Liver (tissue), 9 donors: ENCODE measurements around the gene KIF21A. TPM values are rescaled to one million over a fixed set of nuclear protein-coding genes. Genes with fewer than 3 reads are reported as not detected.

Experiments used
- DNase-seq: peaks from one replicate; pipeline ENCODE4 v3.0.0-alpha.2; 2017; ENCODE audit warnings: low spot score
- H3K27ac ChIP-seq, 2 donors: one replicate each; pipeline ENCODE4 v1.7.0; 2013; ENCODE audit warnings: inconsistent platforms in 2 of 2, low read length in 2 of 2, control low read depth in 1 of 2, low read depth in 1 of 2, mild to moderate bottlenecking in 1 of 2
- H3K27me3 ChIP-seq, 4 donors: one replicate each; pipeline versions ENCODE4 v1.6.1 to v1.7.0; 2013; ENCODE audit warnings: low read length in 3 of 4, inconsistent platforms in 1 of 4, mild to moderate bottlenecking in 1 of 4, moderate library complexity in 1 of 4; ENCODE audit not compliant: control insufficient read depth in 4 of 4, insufficient read depth in 4 of 4
- H3K36me3 ChIP-seq, 4 donors: one replicate each; pipeline versions ENCODE4 v1.6.1 to v1.7.0; 2013; ENCODE audit warnings: low read length in 3 of 4, mild to moderate bottlenecking in 3 of 4, low read depth in 1 of 4, moderate library complexity in 1 of 4; ENCODE audit not compliant: control insufficient read depth in 4 of 4, insufficient read depth in 3 of 4
- H3K4me1 ChIP-seq, 4 donors: one replicate each; pipeline versions ENCODE4 v1.6.1 to v1.7.0; 2013; ENCODE audit warnings: low read length in 3 of 4, mild to moderate bottlenecking in 3 of 4, moderate library complexity in 1 of 4; ENCODE audit not compliant: control insufficient read depth in 4 of 4, insufficient read depth in 4 of 4
- H3K4me3 ChIP-seq, 3 donors: one replicate each; pipeline versions ENCODE4 v1.6.1 to v1.7.0; 2013; ENCODE audit warnings: low read length in 3 of 3, control low read depth in 1 of 3, low read depth in 1 of 3, mild to moderate bottlenecking in 1 of 3
- H3K9ac ChIP-seq, 2 donors: one replicate each; pipeline ENCODE4 v1.7.0; 2013; ENCODE audit warnings: low read length in 2 of 2, mild to moderate bottlenecking in 2 of 2, moderate library complexity in 2 of 2, control low read depth in 1 of 2, low read depth in 1 of 2
- H3K9me3 ChIP-seq, 4 donors: one replicate each; pipeline versions ENCODE4 v1.6.1 to v1.7.0; 2013; ENCODE audit warnings: low read length in 3 of 4; ENCODE audit not compliant: control insufficient read depth in 4 of 4
- CTCF ChIP-seq: fragments of 150-350 bp; IDR thresholded peaks from 2 replicates; pipeline ENCODE4 v1.5.1; 2017; ENCODE audit warnings: improper control_type of control experiment, low read depth, low read length; ENCODE audit not compliant: missing input control
- EGR1 ChIP-seq, 2 donors: IDR thresholded peaks; 2 replicates each; pipeline ENCODE4 v1.6.1; 2016 to 2018; ENCODE audit warnings: antibody characterized with exemption in 2 of 2, low read depth in 2 of 2
- FOXA1 ChIP-seq: IDR thresholded peaks from 2 replicates; pipeline ENCODE4 v1.6.1; 2016; ENCODE audit warnings: antibody characterized with exemption
- GABPA ChIP-seq, 2 donors: IDR thresholded peaks in 1 of 2; conservative IDR thresholded peaks in 1 of 2; 2 replicates each; pipeline ENCODE4 v1.6.1; 2016; ENCODE audit warnings: antibody characterized with exemption in 2 of 2, mild to moderate bottlenecking in 1 of 2, moderate library complexity in 1 of 2
- HNF4A ChIP-seq, 2 donors: conservative IDR thresholded peaks; 2 replicates each; pipeline ENCODE4 v1.6.1; 2016; ENCODE audit warnings: antibody characterized with exemption in 2 of 2, mild to moderate bottlenecking in 2 of 2
- JUND ChIP-seq, 2 donors: IDR thresholded peaks; 2 replicates each; pipeline ENCODE4 v1.6.1; 2016; ENCODE audit warnings: antibody characterized with exemption in 2 of 2
- NR2F2 ChIP-seq: IDR thresholded peaks from 2 replicates; pipeline ENCODE4 v1.6.1; 2016; ENCODE audit warnings: antibody characterized with exemption
- RAD21 ChIP-seq, 2 donors: IDR thresholded peaks; 2 replicates each; pipeline ENCODE4 v1.6.1; 2016; ENCODE audit warnings: antibody characterized with exemption in 2 of 2, mild to moderate bottlenecking in 2 of 2
- RXRA ChIP-seq, 2 donors: IDR thresholded peaks; 2 replicates each; pipeline ENCODE4 v1.6.1; 2017 to 2018; ENCODE audit warnings: antibody characterized with exemption in 2 of 2, mild to moderate bottlenecking in 1 of 2
- SP1 ChIP-seq: IDR thresholded peaks from 2 replicates; pipeline ENCODE4 v1.6.1; 2018; ENCODE audit warnings: antibody characterized with exemption, mild to moderate bottlenecking
- TAF1 ChIP-seq: conservative IDR thresholded peaks from 2 replicates; pipeline ENCODE4 v1.6.1; 2016; ENCODE audit warnings: antibody characterized with exemption, mild to moderate bottlenecking
- YY1 ChIP-seq: IDR thresholded peaks from 2 replicates; pipeline ENCODE4 v1.6.1; 2016; ENCODE audit warnings: antibody characterized with exemption, mild to moderate bottlenecking
- WGBS: extraction: QIAGEN DNeasy Blood & Tissue Kit; methylation state at CpG from one replicate; pipeline ENCODE4 v1.1.7; 2013; 5-methylcytosine and 5-hydroxymethylcytosine counted together
- polyA plus RNA-seq, 2 donors: library from polyadenylated mRNA; stranded (reverse) in 1 of 2; unstranded in 1 of 2; fragments of 200-250 nt in 1 of 2; fragments of >200 nt in 1 of 2; fragmentation: Nextera tagmentation in 1 of 2; extraction: Ambion mirVana in 1 of 2; gene quantifications; one replicate each; pipeline versions ENCODE4 v1.2.1 to v1.2.3, GENCODE V29; 2013 to 2015
- total RNA-seq, 2 donors: library from RNA; depleted of rRNA; stranded (reverse); fragments of >200 nt; gene quantifications; one replicate each; pipeline ENCODE4 v1.2.3, GENCODE V29; 2014
- TF ChIP-seq, protein P1 (sequence below): IDR thresholded peaks from 2 replicates; pipeline ENCODE4 v1.6.1; 2016; ENCODE audit warnings: antibody characterized with exemption
- TF ChIP-seq, protein P2 (sequence below): IDR thresholded peaks from 2 replicates; pipeline ENCODE4 v1.6.1; 2016; ENCODE audit warnings: antibody characterized with exemption
- donor health status: healthy.
- donor health status: healthy.
- donor health status: healthy.
- donor health status: healthy.
- donor health status: healthy.

KIF21A gene
- total and polyA plus RNA-seq, 4 donors: 9.1 to 47.4 (median 21.0) TPM

DNA sequence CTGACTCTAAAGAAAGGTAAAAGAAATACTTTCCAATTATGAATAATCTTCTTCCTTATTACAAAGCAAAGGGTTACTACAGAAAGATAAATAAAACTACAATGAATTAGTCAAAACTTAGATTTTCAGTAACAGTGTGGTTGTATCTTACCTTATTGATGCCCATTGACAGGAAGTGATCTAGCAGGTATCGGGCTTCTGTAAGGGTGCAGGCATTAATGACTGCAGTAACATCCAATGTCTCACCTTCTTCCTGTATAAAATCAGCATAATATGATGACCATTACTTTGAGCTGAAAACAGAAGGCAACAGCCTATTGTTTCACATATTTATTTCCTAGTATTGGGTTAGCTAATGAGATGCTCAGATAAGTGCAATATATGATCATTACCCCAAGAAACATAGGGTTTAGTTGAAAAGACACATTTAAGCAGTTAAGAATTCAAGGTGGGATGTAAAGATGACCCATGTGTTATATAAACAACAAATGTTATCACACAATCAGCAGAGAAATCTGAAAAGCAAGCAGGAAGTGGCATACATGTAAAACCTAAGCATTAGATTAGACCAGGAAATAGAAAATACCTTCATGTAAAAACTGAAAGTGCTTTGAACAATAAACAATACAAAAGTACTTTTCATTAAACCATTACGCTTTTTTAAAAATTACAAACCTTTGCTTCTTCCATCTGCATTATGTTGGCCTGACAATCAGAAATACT lies 111.2 kb downstream of the KIF21A start:
- no peaks in the 10 kb centered on the region for H3K4me1 ChIP-seq
- no peaks in the 10 kb centered on the region for H3K9me3 ChIP-seq
- no peak overlapping the region for H3K4me3 ChIP-seq
- peaks cover 0 to 22% (median 17%) of the 10 kb centered on the region in 4 donors for H3K36me3 ChIP-seq
- WGBS: 89% methylated on average over 2 of the region's 2 CpGs
- no peak for DNase-seq
- H3K9ac ChIP-seq: no peak overlapping the region
- TF ChIP-seq TAF1 (no peak), SP1 (no peak), RXRA (IDR thresholded peaks at IDR 0.05) (no peak), NR2F2 (no peak), RAD21 (IDR thresholded peaks at IDR 0.05) (no peak), JUND (IDR thresholded peaks at IDR 0.05) (no peak), EGR1 (IDR thresholded peaks at IDR 0.05; ENCODE audit: low read depth in 2 of 2) (no peak), YY1 (no peak), HNF4A (conservative IDR thresholded peaks at IDR 0.05) (no peak), GABPA (IDR thresholded peaks at IDR 0.05 in 1 of 2, conservative IDR thresholded peaks at IDR 0.05 in 1 of 2) (no peak), FOXA1 (no peak)
- TF ChIP-seq, protein P1, sequence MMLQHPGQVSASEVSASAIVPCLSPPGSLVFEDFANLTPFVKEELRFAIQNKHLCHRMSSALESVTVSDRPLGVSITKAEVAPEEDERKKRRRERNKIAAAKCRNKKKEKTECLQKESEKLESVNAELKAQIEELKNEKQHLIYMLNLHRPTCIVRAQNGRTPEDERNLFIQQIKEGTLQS: no peak
- TF ChIP-seq, protein P2, sequence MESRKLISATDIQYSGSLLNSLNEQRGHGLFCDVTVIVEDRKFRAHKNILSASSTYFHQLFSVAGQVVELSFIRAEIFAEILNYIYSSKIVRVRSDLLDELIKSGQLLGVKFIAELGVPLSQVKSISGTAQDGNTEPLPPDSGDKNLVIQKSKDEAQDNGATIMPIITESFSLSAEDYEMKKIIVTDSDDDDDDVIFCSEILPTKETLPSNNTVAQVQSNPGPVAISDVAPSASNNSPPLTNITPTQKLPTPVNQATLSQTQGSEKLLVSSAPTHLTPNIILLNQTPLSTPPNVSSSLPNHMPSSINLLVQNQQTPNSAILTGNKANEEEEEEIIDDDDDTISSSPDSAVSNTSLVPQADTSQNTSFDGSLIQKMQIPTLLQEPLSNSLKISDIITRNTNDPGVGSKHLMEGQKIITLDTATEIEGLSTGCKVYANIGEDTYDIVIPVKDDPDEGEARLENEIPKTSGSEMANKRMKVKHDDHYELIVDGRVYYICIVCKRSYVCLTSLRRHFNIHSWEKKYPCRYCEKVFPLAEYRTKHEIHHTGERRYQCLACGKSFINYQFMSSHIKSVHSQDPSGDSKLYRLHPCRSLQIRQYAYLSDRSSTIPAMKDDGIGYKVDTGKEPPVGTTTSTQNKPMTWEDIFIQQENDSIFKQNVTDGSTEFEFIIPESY: no peak
- no peak overlapping the region for H3K27ac ChIP-seq
- H3K27me3 ChIP-seq: no peaks in the 10 kb centered on the region

DNA sequence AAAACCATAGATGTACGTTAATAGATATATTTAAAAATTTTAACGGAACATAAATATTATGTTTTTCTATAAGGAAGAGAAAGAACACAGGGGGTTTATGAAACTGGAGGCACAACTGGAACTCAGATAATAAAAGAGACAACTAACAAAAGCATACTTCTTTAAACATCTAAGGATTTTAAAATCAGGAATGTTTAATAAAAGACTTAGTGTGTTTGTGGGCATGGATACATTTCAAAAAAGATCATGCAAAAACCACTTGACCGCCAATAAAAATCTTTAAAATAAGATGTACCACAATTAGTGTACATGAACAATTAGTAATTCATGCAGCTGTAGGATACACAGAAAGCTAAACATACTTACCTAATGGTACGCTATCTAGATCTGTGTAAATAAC lies 113.0 kb downstream of the KIF21A start:
- no peak for DNase-seq
- H3K27me3 ChIP-seq: no peaks in the 10 kb centered on the region
- H3K9ac ChIP-seq: no peak overlapping the region
- H3K36me3 ChIP-seq: peaks cover 3 to 20% (median 17%) of the 10 kb centered on the region in 4 donors
- no peaks in the 10 kb centered on the region for H3K4me1 ChIP-seq
- no peak overlapping the region for H3K27ac ChIP-seq
- H3K4me3 ChIP-seq: no peak overlapping the region
- H3K9me3 ChIP-seq: no peaks in the 10 kb centered on the region
- WGBS: 97% methylated on average over 4 of the region's 4 CpGs
- TF ChIP-seq HNF4A (conservative IDR thresholded peaks at IDR 0.05): no peak
- TF ChIP-seq, protein P2: no peak
- TF ChIP-seq JUND (IDR thresholded peaks at IDR 0.05): no peak
- no peak for TF ChIP-seq EGR1 (IDR thresholded peaks at IDR 0.05; ENCODE audit: low read depth in 2 of 2)
- TF ChIP-seq, protein P1: no peak
- no peak for TF ChIP-seq YY1
- TF ChIP-seq CTCF: no peak
